Mesodermal cell (in vitro differentiated cells): Measurements from ENCODE around the gene ZNF827.

Experiments used
- H3K27ac ChIP-seq: 2 replicates; pipeline ENCODE4 v1.7.0; 2013; ENCODE audit warnings: mild to moderate bottlenecking, low read depth, low read length, moderate library complexity; ENCODE audit not compliant: severe bottlenecking
- H3K36me3 ChIP-seq: 2 replicates; pipeline ENCODE4 v1.7.1; 2013; ENCODE audit warnings: mild to moderate bottlenecking, low read length, moderate library complexity; ENCODE audit not compliant: control insufficient read depth, insufficient read depth
- H3K4me1 ChIP-seq: one replicate; pipeline ENCODE4 v1.7.1; 2013; ENCODE audit warnings: mild to moderate bottlenecking, low read length; ENCODE audit not compliant: insufficient read depth, control insufficient read depth, poor library complexity, severe bottlenecking
- H3K4me3 ChIP-seq: 2 replicates; pipeline ENCODE4 v1.7.0; 2013; ENCODE audit warnings: low read length, control low read depth, mild to moderate bottlenecking; ENCODE audit not compliant: insufficient read depth, poor library complexity, severe bottlenecking; ENCODE audit errors: extremely low read depth
- H3K9me3 ChIP-seq: 2 replicates; pipeline ENCODE4 v1.7.1; 2013; ENCODE audit warnings: mild to moderate bottlenecking, low read length, moderate library complexity; ENCODE audit not compliant: control insufficient read depth
- WGBS, 2 experiments: methylation state at CpG; one replicate each; pipeline ENCODE4 v1.1.5; 2013; ENCODE audit warnings: missing lambda C conversion rate in 2 of 2; ENCODE audit not compliant: insufficient coverage in 2 of 2; 5-methylcytosine and 5-hydroxymethylcytosine counted together

ZNF827 gene

DNA sequence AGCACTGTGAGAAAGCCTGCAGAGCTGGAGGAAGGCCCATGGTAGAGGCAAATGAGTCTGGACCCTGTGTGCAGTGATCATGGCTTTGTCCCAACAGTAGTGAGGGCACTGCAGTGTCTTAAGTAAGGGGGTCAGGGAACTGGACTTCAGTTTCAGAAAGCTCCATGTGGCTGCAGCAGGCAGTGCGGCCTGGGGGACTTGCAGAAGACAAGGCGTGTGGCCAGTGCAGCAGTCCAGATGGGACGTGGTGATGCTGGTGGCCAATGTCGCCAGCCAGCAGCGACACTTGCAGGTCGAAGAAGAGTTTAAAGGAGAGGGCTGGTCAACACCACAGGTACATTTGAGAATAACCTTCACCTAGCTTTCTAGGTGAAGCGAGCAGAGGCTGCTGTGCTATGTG, 113.4 kb downstream of the ZNF827 start:
- peaks cover 4% of the 10 kb centered on the region for H3K4me1 ChIP-seq
- H3K4me3 ChIP-seq = no peak overlapping the region
- no peaks in the 10 kb centered on the region for H3K9me3 ChIP-seq
- H3K27ac ChIP-seq = no peak overlapping the region
- 89 to 100% methylated on average over 1 to 7 of the region's 7 CpGs for WGBS, 2 experiments
- H3K36me3 ChIP-seq = peaks cover 39% of the 10 kb centered on the region

- peaks cover 4% of the 10 kb centered on the region for H3K4me1 ChIP-seq
- H3K9me3 ChIP-seq = no peaks in the 10 kb centered on the region
- peaks cover 45% of the 10 kb centered on the region for H3K36me3 ChIP-seq
- no CpG with 5 or more reads among the region's 3 CpGs for WGBS, 2 experiments
- no peak overlapping the region for H3K4me3 ChIP-seq
- no peak overlapping the region for H3K27ac ChIP-seq
Measured at GRCh38 chr4:145824463-145824862, 114.2 kb downstream of the ZNF827 start.

DNA sequence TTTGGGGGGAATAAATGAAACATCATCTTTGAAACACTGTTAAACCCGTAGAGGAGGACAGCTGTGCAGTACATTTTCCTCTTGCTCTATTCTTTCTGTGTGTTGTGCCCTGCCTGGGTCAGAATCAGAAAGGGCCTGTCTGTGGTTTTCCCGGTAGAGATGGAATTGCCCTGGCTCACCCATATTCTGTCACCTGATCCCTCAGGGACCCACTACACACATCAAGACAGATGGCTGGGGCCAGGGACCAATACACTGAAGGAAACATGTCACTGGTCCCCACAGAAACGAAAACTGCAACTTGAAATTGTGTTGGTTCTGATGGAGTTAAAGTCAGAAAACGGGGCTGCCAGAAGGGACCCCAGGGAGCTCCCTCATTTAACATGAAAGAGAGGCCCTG, 114.9 kb downstream of the ZNF827 start:
- WGBS, 2 experiments = 96 to 100% methylated on average over 2 to 4 of the region's 4 CpGs
- Histone ChIP-seq H3K36me3 (peaks cover 48% of the 10 kb centered on the region), H3K4me3 (no peak overlapping the region), H3K9me3 (no peaks in the 10 kb centered on the region), H3K27ac (no peak overlapping the region), H3K4me1 (peaks cover 4% of the 10 kb centered on the region)

GRCh38 chr4:145822581-145822980, 116.0 kb downstream of the ZNF827 start:
- Histone ChIP-seq H3K27ac (no peak overlapping the region), H3K36me3 (peaks cover 42% of the 10 kb centered on the region), H3K4me3 (no peak overlapping the region), H3K9me3 (no peaks in the 10 kb centered on the region), H3K4me1 (peaks cover 4% of the 10 kb centered on the region)
- WGBS, 2 experiments = 82 to 83% methylated on average over 2 of the region's 4 CpGs

GRCh38 chr4:145822181-145822580, 116.4 kb downstream of the ZNF827 start:
- Histone ChIP-seq H3K9me3 (no peaks in the 10 kb centered on the region), H3K4me3 (no peak overlapping the region), H3K4me1 (peaks cover 4% of the 10 kb centered on the region), H3K36me3 (peaks cover 43% of the 10 kb centered on the region), H3K27ac (no peak overlapping the region)
- WGBS, 2 experiments = 85 to 100% methylated on average over 2 of the region's 3 CpGs

DNA sequence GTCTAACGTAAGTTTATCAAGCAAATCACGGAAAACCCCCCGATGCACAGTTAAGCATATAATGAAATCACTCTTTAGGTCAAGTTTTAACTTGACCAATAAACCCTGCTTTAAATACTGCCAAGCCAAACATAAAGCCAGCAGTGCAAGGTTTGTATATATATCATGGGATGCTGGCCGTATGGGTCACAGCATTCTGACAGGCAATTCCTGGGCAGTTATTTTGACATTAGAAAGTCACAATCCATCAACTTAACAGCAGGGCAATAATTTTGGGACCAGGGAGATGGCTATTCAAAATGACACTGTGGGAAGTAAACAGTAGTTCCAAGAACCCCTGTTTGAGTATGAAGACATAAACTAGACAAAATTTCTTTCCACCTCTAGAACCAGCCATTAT, 116.9 kb downstream of the ZNF827 start:
- Histone ChIP-seq H3K4me1 (peaks cover 4% of the 10 kb centered on the region), H3K27ac (no peak overlapping the region), H3K4me3 (no peak overlapping the region), H3K36me3 (peaks cover 47% of the 10 kb centered on the region), H3K9me3 (no peaks in the 10 kb centered on the region)
- WGBS, 2 experiments = 100% methylated on average over 1 of the region's 4 CpGs; no CpG with 5 or more reads in 1 of the 2 experiments

- 88 to 94% methylated on average over 2 to 3 of the region's 3 CpGs for WGBS, 2 experiments
- Histone ChIP-seq H3K27ac (no peak overlapping the region), H3K4me3 (no peak overlapping the region)
Measured at GRCh38 chr4:145820407-145820806, 118.2 kb downstream of the ZNF827 start.

GRCh38 chr4:145819853-145820181, 118.8 kb downstream of the ZNF827 start:
- Histone ChIP-seq H3K9me3 (no peaks in the 10 kb centered on the region), H3K4me1 (peaks cover 4% of the 10 kb centered on the region), H3K27ac (no peak overlapping the region), H3K4me3 (no peak overlapping the region), H3K36me3 (peaks cover 55% of the 10 kb centered on the region)
- WGBS, 2 experiments = 83 to 93% methylated on average over 5 of the region's 5 CpGs

More at GRCh38 chr4:145820407-145820806, 118.2 kb downstream of the ZNF827 start:
- H3K36me3 ChIP-seq = peaks cover 55% of the 10 kb centered on the region
- no peaks in the 10 kb centered on the region for H3K9me3 ChIP-seq
- peaks cover 4% of the 10 kb centered on the region for H3K4me1 ChIP-seq

DNA sequence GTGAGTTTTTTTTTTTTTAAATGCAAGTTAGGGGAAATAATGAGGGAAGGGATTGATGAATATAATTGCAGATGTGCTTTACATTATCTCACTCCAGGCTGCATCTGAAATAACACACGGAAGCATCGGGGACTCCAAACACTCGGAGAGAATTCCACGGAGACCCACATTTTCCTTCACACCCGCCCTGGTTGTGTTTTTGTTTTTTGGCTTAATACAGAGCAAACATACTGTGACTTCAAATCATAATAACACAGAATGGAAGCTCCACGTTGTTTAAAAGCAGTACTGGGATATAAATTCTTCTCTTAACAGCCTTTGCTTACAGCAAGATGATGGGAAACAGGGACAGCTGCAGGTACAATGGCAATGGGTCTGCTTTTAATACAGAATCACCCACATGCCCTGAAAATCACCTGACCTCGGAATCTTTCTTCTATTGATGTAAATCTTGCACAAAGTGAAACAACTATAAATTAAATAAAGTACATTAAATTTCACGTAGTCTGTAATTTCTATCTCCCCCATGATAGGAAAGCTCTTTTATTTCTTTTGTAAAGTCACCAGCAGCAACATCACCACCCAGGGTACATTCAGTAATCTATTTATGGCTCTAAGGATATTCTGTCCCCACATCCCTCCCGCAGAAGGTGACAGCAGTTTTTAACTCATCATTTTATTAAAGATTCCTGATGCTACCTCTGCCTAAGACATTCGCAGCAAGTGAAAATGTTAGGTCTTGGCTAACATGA, 119.3 kb downstream of the ZNF827 start:
- no peak overlapping the region for H3K27ac ChIP-seq
- H3K4me3 ChIP-seq = no peak overlapping the region
- H3K4me1 ChIP-seq = peaks cover 4% of the 10 kb centered on the region
- H3K9me3 ChIP-seq = no peaks in the 10 kb centered on the region
- WGBS, 2 experiments = 90 to 93% methylated on average over 2 to 5 of the region's 10 CpGs
- peaks cover 61% of the 10 kb centered on the region for H3K36me3 ChIP-seq

GRCh38 chr4:145818011-145818410, 120.6 kb downstream of the ZNF827 start:
- Histone ChIP-seq H3K27ac (no peak overlapping the region), H3K9me3 (no peaks in the 10 kb centered on the region), H3K4me1 (peaks cover 4% of the 10 kb centered on the region), H3K36me3 (peaks cover 73% of the 10 kb centered on the region), H3K4me3 (no peak overlapping the region)
- WGBS, 2 experiments = 100% methylated on average over 2 of the region's 2 CpGs

- 100% methylated on average over 1 of the region's 3 CpGs; no CpG with 5 or more reads in 1 of the 2 experiments for WGBS, 2 experiments
- Histone ChIP-seq H3K4me1 (peaks cover 4% of the 10 kb centered on the region), H3K27ac (no peak overlapping the region), H3K36me3 (peaks cover 78% of the 10 kb centered on the region), H3K4me3 (no peak overlapping the region), H3K9me3 (no peaks in the 10 kb centered on the region)
Measured at GRCh38 chr4:145816091-145816490, 122.5 kb downstream of the ZNF827 start.
